Measurements from ENCODE around the gene NFKBIL1. TPM values are rescaled to one million over a fixed set of nuclear protein-coding genes. Genes with fewer than 3 reads are reported as not detected.

Gene NFKBIL1
- total and polyA plus RNA-seq, 9 of the 15 experiments (the other 6 are each of a cell fraction or from before 2014, with no cell fraction given): 0.49 to 33.1 (median 7.6) TPM

- Histone ChIP-seq H3K79me2 (ENCODE audit: control insufficient read depth, insufficient read depth, low read length) (no peaks in the 10 kb centered on the region), H3K27me3 (ENCODE audit: control insufficient read depth in 2 of 2, insufficient read depth in 2 of 2, low read length in 2 of 2) (0 out of 5 replicates have a peak, but pooled peaks cover 0 to 2% of the 10 kb centered on the region in 2 experiments), H3K9ac (ENCODE audit: insufficient read depth in 1 of 2, low read depth in 2 of 2, low read length in 2 of 2) (no peak overlapping the region), H3K9me1 (ENCODE audit: control insufficient read depth, insufficient read depth, low read length) (no peaks in the 10 kb centered on the region), H3K27ac (ENCODE audit: extremely low read depth, low read depth, low read length) (no peak overlapping the region), H2AFZ (ENCODE audit: low read depth, low read length) (no peak overlapping the region), H3K36me3 (ENCODE audit: control insufficient read depth, insufficient read depth, low read length) (no peaks in the 10 kb centered on the region), H3K9me3 (replicated peaks; ENCODE audit: control insufficient read depth, insufficient read depth, low read depth, low read length) (no peaks in the 10 kb centered on the region), H3K4me2 (ENCODE audit: insufficient read depth, low read length) (no peak overlapping the region), H3K4me3 (no peak overlapping the region), H3K4me1 (replicated peaks in 1 of 2; ENCODE audit: control insufficient read depth in 2 of 2, insufficient read depth in 2 of 2, low read length in 2 of 2) (peaks cover 9 to 10% of the 10 kb centered on the region in 2 experiments), H4K20me1 (replicated peaks; ENCODE audit: control insufficient read depth, insufficient read depth, low read length) (no peaks in the 10 kb centered on the region)
- ChIA-PET POLR2A (interaction anchor here (1.4 to 4.9 kb wide), 2 partner anchors 10 to 19 kb away, joined by 9 to 27 read pairs; partner anchors contain the start of gene DDX39B), CTCF (ENCODE audit: low intra/inter-chr PET ratio) (no interaction called here)
- in situ Hi-C loops (cut with MboI) (no loop called here), intact Hi-C loops (cut with micrococcal nuclease) (no loop called here)
- no peak for DNase-seq (ENCODE audit: extremely low read depth in 1 of 4, low spot score in 3 of 4)
- FAIRE-seq: no peak
- no TSS peak for BruUV-seq (replicated peaks)
- ATAC-seq: no peak
- WGBS (ENCODE audit: insufficient coverage, low coverage, missing lambda C conversion rate): 3% methylated on average over 3 of the region's 3 CpGs
- no peak for TF ChIP-seq RFX7 (CRISPR knock-in tag; IDR thresholded peaks at IDR 0.05)
- TF ChIP-seq TRIM28 (IDR thresholded peaks at IDR 0.05): no peak
- TF ChIP-seq KLF6 (CRISPR knock-in tag; IDR thresholded peaks at IDR 0.05; ENCODE audit: borderline replicate concordance): no peak
- TF ChIP-seq ZNF384 (IDR thresholded peaks at IDR 0.05; ENCODE audit: low read depth, low read length): peak; percentile 57; the same call in 1 of the 2 replicates
- TF ChIP-seq RBM17 (IDR thresholded peaks at IDR 0.05; ENCODE audit: borderline replicate concordance, low read depth, low read length): no peak
- no peak for TF ChIP-seq EWSR1 (IDR thresholded peaks at IDR 0.05; ENCODE audit: borderline replicate concordance, low read depth, partially characterized antibody)
- no peak for TF ChIP-seq MIER1 (IDR thresholded peaks at IDR 0.05; ENCODE audit: low read depth)
- TF ChIP-seq DACH1 (IDR thresholded peaks at IDR 0.05; ENCODE audit: partially characterized antibody): no peak
- TF ChIP-seq ZBTB8A (IDR thresholded peaks at IDR 0.05; ENCODE audit: partially characterized antibody): no peak
- no peak for TF ChIP-seq FOSL1 (tag; conservative IDR thresholded peaks at IDR 0.05)
- TF ChIP-seq CBFA2T2 (conservative IDR thresholded peaks at IDR 0.05): no peak
- TF ChIP-seq, protein P1, sequence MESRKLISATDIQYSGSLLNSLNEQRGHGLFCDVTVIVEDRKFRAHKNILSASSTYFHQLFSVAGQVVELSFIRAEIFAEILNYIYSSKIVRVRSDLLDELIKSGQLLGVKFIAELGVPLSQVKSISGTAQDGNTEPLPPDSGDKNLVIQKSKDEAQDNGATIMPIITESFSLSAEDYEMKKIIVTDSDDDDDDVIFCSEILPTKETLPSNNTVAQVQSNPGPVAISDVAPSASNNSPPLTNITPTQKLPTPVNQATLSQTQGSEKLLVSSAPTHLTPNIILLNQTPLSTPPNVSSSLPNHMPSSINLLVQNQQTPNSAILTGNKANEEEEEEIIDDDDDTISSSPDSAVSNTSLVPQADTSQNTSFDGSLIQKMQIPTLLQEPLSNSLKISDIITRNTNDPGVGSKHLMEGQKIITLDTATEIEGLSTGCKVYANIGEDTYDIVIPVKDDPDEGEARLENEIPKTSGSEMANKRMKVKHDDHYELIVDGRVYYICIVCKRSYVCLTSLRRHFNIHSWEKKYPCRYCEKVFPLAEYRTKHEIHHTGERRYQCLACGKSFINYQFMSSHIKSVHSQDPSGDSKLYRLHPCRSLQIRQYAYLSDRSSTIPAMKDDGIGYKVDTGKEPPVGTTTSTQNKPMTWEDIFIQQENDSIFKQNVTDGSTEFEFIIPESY (CRISPR knock-in tag; IDR thresholded peaks at IDR 0.05): no peak
- no peak for TF ChIP-seq TARDBP (IDR thresholded peaks at IDR 0.05)
- TF ChIP-seq BDP1 (IDR thresholded peaks at IDR 0.05; ENCODE audit: insufficient read depth, insufficient read length): no peak
- TF ChIP-seq ZNF165 (CRISPR knock-in tag; IDR thresholded peaks at IDR 0.05; ENCODE audit: borderline replicate concordance): no peak
- TF ChIP-seq ZBTB11 (CRISPR knock-in tag; IDR thresholded peaks at IDR 0.05): no peak
- TF ChIP-seq, protein P2, sequence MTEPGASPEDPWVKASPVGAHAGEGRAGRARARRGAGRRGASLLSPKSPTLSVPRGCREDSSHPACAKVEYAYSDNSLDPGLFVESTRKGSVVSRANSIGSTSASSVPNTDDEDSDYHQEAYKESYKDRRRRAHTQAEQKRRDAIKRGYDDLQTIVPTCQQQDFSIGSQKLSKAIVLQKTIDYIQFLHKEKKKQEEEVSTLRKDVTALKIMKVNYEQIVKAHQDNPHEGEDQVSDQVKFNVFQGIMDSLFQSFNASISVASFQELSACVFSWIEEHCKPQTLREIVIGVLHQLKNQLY (CRISPR knock-in tag; conservative IDR thresholded peaks at IDR 0.05): no peak
- peak; percentile 46 for TF ChIP-seq RFX1 (IDR thresholded peaks at IDR 0.05)
- no peak for TF ChIP-seq ZNF121 (CRISPR knock-in tag; conservative IDR thresholded peaks at IDR 0.05)
Observed at GRCh38 chr6:31521835-31522234, 25.6 kb upstream of the NFKBIL1 start.
